T-cell (primary cell): ENCODE data around the gene DCUN1D2. TPM values are rescaled to one million over a fixed set of nuclear protein-coding genes. Genes with fewer than 3 reads are reported as not detected.

ENCODE experiments used
- ATAC-seq, 4 experiments: fragments of 200-7000 bp in 3 of 4; fragments of 150-1000 bp in 1 of 4; cut with Tn5 transposase; replicated peaks in 1 of 4; 1 replicate in 3 of 4; 2 replicates in 1 of 4; pipeline ENCODE4 v1.10.0; 2021; ENCODE audit warnings: moderate library complexity in 3 of 4, mild to moderate bottlenecking in 2 of 4, moderate number of reproducible peaks in 1 of 4
- CTCF ChIA-PET, 2 donors: fragments of 300-600 bp; sonication (Branson Sonifier 250); formaldehyde crosslinking; loops; one replicate each; lab custom pipeline; 2022; ENCODE audit warnings: antibody characterized with exemption in 2 of 2; lab: Charles Lee
- POLR2A ChIA-PET, 2 donors: fragments of 300-600 bp; sonication (Branson Sonifier 250); formaldehyde crosslinking; loops; one replicate each; lab custom pipeline; 2022; ENCODE audit warnings: antibody characterized with exemption in 2 of 2; lab: Charles Lee
- DNase-seq, 35 experiments: peaks; one replicate each; pipeline versions ENCODE4 v3.0.0 to v3.0.0-alpha.2; 2013 to 2023
- H3K27ac ChIP-seq: one replicate; pipeline ENCODE4 v1.5.1; 2013; ENCODE audit warnings: low read length
- H3K27me3 ChIP-seq, 2 experiments: replicated peaks in 1 of 2; 1 replicate in 1 of 2; 2 replicates in 1 of 2; pipeline versions ENCODE4 v1.6.1 to v1.7.0; 2013; ENCODE audit warnings: low read length in 1 of 2, mixed read lengths in 1 of 2; ENCODE audit not compliant: control insufficient read depth in 2 of 2, insufficient read depth in 2 of 2; ENCODE audit errors: extremely low read depth in 1 of 2
- H3K36me3 ChIP-seq, 2 donors: 1 replicate in 1 of 2; 2 replicates in 1 of 2; pipeline versions ENCODE4 v1.6.1 to v1.7.0; 2013; ENCODE audit warnings: low read length in 1 of 2; ENCODE audit not compliant: control insufficient read depth in 2 of 2, insufficient read depth in 1 of 2; ENCODE audit errors: extremely low read depth in 1 of 2
- H3K4me1 ChIP-seq, 2 experiments: 1 replicate in 1 of 2; 2 replicates in 1 of 2; pipeline versions ENCODE4 v1.6.1 to v1.7.0; 2013; ENCODE audit warnings: low read length in 2 of 2, mixed read lengths in 1 of 2; ENCODE audit not compliant: insufficient read depth in 2 of 2, control insufficient read depth in 1 of 2; ENCODE audit errors: extremely low read depth in 1 of 2
- H3K4me3 ChIP-seq, 2 donors: 1 replicate in 1 of 2; 2 replicates in 1 of 2; pipeline versions ENCODE4 v1.5.1 to v1.7.0; 2013; ENCODE audit warnings: mild to moderate bottlenecking in 2 of 2, low read length in 1 of 2, moderate library complexity in 1 of 2; ENCODE audit not compliant: control insufficient read depth in 1 of 2; ENCODE audit errors: extremely low read depth in 1 of 2
- H3K9me3 ChIP-seq: 2 replicates; pipeline ENCODE4 v1.7.0; 2013
- H3K27ac Mint-ChIP-seq, 2 donors: one replicate each; pipeline ENCODE4 v1.8.0; 2020 to 2021; ENCODE audit warnings: mild to moderate bottlenecking in 2 of 2, mixed read lengths in 2 of 2
- H3K27me3 Mint-ChIP-seq, 2 donors: one replicate each; pipeline ENCODE4 v1.8.0; 2021 to 2022; ENCODE audit warnings: mixed read lengths in 2 of 2
- H3K36me3 Mint-ChIP-seq: one replicate; pipeline ENCODE4 v1.8.0; 2021; ENCODE audit warnings: mixed read lengths
- H3K4me1 Mint-ChIP-seq, 3 donors: one replicate each; pipeline ENCODE4 v1.8.0; 2020 to 2022; ENCODE audit warnings: mixed read lengths in 3 of 3, mild to moderate bottlenecking in 1 of 3
- H3K4me3 Mint-ChIP-seq, 3 donors: one replicate each; pipeline ENCODE4 v1.8.0; 2020 to 2022; ENCODE audit warnings: mild to moderate bottlenecking in 3 of 3, mixed read lengths in 3 of 3, moderate library complexity in 3 of 3
- H3K9me3 Mint-ChIP-seq, 3 donors: one replicate each; pipeline ENCODE4 v1.8.0; 2020 to 2022; ENCODE audit warnings: mixed read lengths in 3 of 3
- WGBS: methylation state at CpG from one replicate; pipeline ENCODE4 v1.1.5; 2013; ENCODE audit warnings: missing lambda C conversion rate; ENCODE audit not compliant: insufficient coverage; 5-methylcytosine and 5-hydroxymethylcytosine counted together
- total RNA-seq, 35 experiments: library from RNA in 6 of 35; stranded (reverse) in 6 of 35; fragments of 120-200 nt in 1 of 35; gene quantifications; one replicate each; pipeline versions ENCODE4 v1.2.1 to v1.2.4 and lab custom pipeline; 2013 to 2026

The DCUN1D2 gene
- total RNA-seq, 5 donors from 2014 or later (not counting 1 experiment from before 2014, with no cell fraction given), result 18.7 to 27.7 (median 25.3) TPM

DNA sequence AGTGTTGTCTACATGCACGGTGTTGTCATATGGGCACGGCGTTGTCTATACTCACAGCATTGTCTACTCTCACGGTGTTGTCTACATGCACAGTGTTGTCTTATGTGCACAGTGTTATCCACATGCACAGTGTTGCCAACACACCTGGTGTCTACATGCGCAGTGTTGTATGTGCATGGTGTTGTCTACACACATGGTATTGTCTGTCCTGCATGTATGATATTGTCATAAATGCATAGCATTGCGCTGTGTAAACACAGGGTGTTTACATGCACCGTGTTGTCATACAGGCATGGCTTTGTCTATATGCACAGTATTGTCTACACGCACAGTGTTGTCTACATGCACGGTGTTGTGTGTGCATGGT is 44.0 kb downstream of the DCUN1D2 start:
- DNase-seq, result no peak
- Histone ChIP-seq H3K9me3 (no peaks in the 10 kb centered on the region), H3K4me1 (peaks cover 0 to 4% of the 10 kb centered on the region in 2 experiments), H3K36me3 (no peaks in the 10 kb centered on the region), H3K27me3 (no peaks in the 10 kb centered on the region), H3K4me3 (no peak overlapping the region), H3K27ac (no peak overlapping the region)
- Mint-ChIP-seq H3K27me3 (no peaks in the 10 kb centered on the region), H3K9me3 (no peaks in the 10 kb centered on the region), H3K27ac (no peak overlapping the region), H3K4me3 (no peak overlapping the region), H3K36me3 (peaks cover 5% of the 10 kb centered on the region), H3K4me1 (peaks cover 0 to 11% (median 0%) of the 10 kb centered on the region in 3 donors)
- no peak for ATAC-seq
- POLR2A ChIA-PET, result no interaction called here
- CTCF ChIA-PET, result no interaction called here
- WGBS, result 91% methylated on average over 7 of the region's 9 CpGs

GRCh38 chr13:113445791-113446487 is 44.6 kb downstream of the DCUN1D2 start:
- H3K4me3 ChIP-seq, result no peak overlapping the region
- Mint-ChIP-seq H3K4me3 (no peak overlapping the region), H3K36me3 (peaks cover 5% of the 10 kb centered on the region), H3K9me3 (no peaks in the 10 kb centered on the region), H3K4me1 (peaks cover 0 to 11% (median 0%) of the 10 kb centered on the region in 3 donors), H3K27ac (no peak overlapping the region), H3K27me3 (no peaks in the 10 kb centered on the region)
- no peaks in the 10 kb centered on the region for H3K27me3 ChIP-seq
- H3K4me1 ChIP-seq, result peaks cover 0 to 4% of the 10 kb centered on the region in 2 experiments
- WGBS, result 53% methylated on average over 12 of the region's 19 CpGs
- no peak overlapping the region for H3K27ac ChIP-seq
- ATAC-seq, result no peak
- no peaks in the 10 kb centered on the region for H3K9me3 ChIP-seq
- DNase-seq, result no peak
- no peaks in the 10 kb centered on the region for H3K36me3 ChIP-seq
- ChIA-PET POLR2A (no interaction called here), CTCF (no interaction called here)

GRCh38 chr13:113443991-113444390 is 46.5 kb downstream of the DCUN1D2 start:
- 100% methylated on average over 4 of the region's 15 CpGs for WGBS
- H3K27ac Mint-ChIP-seq, result no peak overlapping the region
- no peak overlapping the region for H3K4me3 Mint-ChIP-seq
- POLR2A ChIA-PET, result no interaction called here
- H3K27me3 Mint-ChIP-seq, result no peaks in the 10 kb centered on the region
- Histone ChIP-seq H3K36me3 (no peaks in the 10 kb centered on the region), H3K4me1 (peaks cover 0 to 3% of the 10 kb centered on the region in 2 experiments), H3K27ac (no peak overlapping the region), H3K4me3 (no peak overlapping the region), H3K27me3 (no peaks in the 10 kb centered on the region), H3K9me3 (no peaks in the 10 kb centered on the region)
- no peak for DNase-seq
- H3K4me1 Mint-ChIP-seq, result peaks cover 0 to 3% (median 0%) of the 10 kb centered on the region in 3 donors
- H3K36me3 Mint-ChIP-seq, result peaks cover 5% of the 10 kb centered on the region
- no peak for ATAC-seq
- H3K9me3 Mint-ChIP-seq, result no peaks in the 10 kb centered on the region
- CTCF ChIA-PET, result no interaction called here

DNA sequence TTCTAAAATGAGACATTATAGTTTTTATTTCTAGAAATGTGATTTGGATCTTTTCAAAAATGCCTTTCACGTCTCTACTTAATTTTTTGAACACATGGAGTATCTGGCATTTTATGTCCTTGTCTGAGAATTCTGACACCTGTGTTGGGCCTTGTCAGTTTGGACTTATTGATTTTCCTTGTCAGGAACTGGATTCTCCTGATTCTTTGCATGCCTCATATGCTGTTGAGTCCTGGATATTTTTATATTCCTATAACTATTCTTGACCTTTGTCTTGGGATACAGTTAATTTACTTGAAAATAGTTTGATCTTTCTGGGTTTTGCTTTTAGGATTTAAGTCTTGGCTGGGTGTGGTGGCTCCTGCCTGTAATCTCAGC is 47.5 kb downstream of the DCUN1D2 start:
- DNase-seq, result no peak
- Histone ChIP-seq H3K36me3 (no peaks in the 10 kb centered on the region), H3K9me3 (no peaks in the 10 kb centered on the region), H3K4me1 (peaks cover 0 to 3% of the 10 kb centered on the region in 2 experiments), H3K27me3 (no peaks in the 10 kb centered on the region), H3K27ac (no peak overlapping the region), H3K4me3 (no peak overlapping the region)
- Mint-ChIP-seq H3K36me3 (peaks cover 5% of the 10 kb centered on the region), H3K27me3 (no peaks in the 10 kb centered on the region), H3K4me1 (no peaks in the 10 kb centered on the region), H3K9me3 (no peaks in the 10 kb centered on the region), H3K27ac (no peak overlapping the region), H3K4me3 (no peak overlapping the region)
- ATAC-seq, result no peak
- ChIA-PET CTCF (no interaction called here), POLR2A (no interaction called here)
- no CpG with 5 or more reads among the region's 1 CpG for WGBS

- Mint-ChIP-seq H3K4me3 (no peak overlapping the region), H3K27ac (no peak overlapping the region), H3K4me1 (no peaks in the 10 kb centered on the region), H3K27me3 (no peaks in the 10 kb centered on the region), H3K36me3 (peaks cover 5% of the 10 kb centered on the region), H3K9me3 (no peaks in the 10 kb centered on the region)
- ATAC-seq (no peak), DNase-seq (no peak)
- 99% methylated on average over 8 of the region's 10 CpGs for WGBS
- peaks cover 0 to 3% of the 10 kb centered on the region in 2 experiments for H3K4me1 ChIP-seq
- H3K36me3 ChIP-seq, result no peaks in the 10 kb centered on the region
- POLR2A ChIA-PET, result no interaction called here
- no peak overlapping the region for H3K27ac ChIP-seq
- H3K9me3 ChIP-seq, result no peaks in the 10 kb centered on the region
- no peaks in the 10 kb centered on the region for H3K27me3 ChIP-seq
- no peak overlapping the region for H3K4me3 ChIP-seq
- CTCF ChIA-PET, result no interaction called here
Observed at GRCh38 chr13:113442354-113442984, 48.0 kb downstream of the DCUN1D2 start.

DNA sequence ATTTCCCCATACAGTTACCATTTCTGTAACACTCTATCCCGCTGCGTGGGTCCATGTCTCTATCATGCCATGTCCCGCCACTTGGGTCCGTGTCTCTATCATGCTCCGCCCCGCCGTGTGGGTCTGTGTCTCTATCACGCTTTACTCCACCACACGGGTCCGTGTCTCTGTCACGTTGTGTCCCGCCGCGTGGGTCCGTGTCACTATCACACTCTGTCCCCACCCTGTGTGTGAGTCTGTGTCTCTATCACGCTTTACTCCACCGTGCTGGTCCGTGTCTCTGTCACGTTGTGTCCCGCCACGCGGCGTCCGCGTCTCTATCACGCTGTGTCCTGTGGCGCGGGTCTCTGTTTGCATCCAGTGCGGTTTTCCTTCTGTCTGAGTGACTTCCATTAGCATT is 48.9 kb downstream of the DCUN1D2 start:
- no peaks in the 10 kb centered on the region for H3K27me3 Mint-ChIP-seq
- POLR2A ChIA-PET, result no interaction called here
- H3K36me3 ChIP-seq, result no peaks in the 10 kb centered on the region
- no peak for ATAC-seq
- H3K36me3 Mint-ChIP-seq, result peaks cover 5% of the 10 kb centered on the region
- DNase-seq, result no peak
- no peak overlapping the region for H3K4me3 Mint-ChIP-seq
- H3K27me3 ChIP-seq, result no peaks in the 10 kb centered on the region
- no peaks in the 10 kb centered on the region for H3K9me3 Mint-ChIP-seq
- no peak overlapping the region for H3K27ac Mint-ChIP-seq
- no peak overlapping the region for H3K4me3 ChIP-seq
- H3K4me1 Mint-ChIP-seq, result no peaks in the 10 kb centered on the region
- WGBS, result 98% methylated on average over 26 of the region's 29 CpGs
- no peak overlapping the region for H3K27ac ChIP-seq
- CTCF ChIA-PET, result no interaction called here
- H3K9me3 ChIP-seq, result no peaks in the 10 kb centered on the region
- H3K4me1 ChIP-seq, result peaks cover 0 to 3% of the 10 kb centered on the region in 2 experiments
